ENCODE results near the gene C1orf167.
A peak's percentile ranks its signal among the peaks of the same experiment; 100 is the strongest.

C1orf167 gene

DNA sequence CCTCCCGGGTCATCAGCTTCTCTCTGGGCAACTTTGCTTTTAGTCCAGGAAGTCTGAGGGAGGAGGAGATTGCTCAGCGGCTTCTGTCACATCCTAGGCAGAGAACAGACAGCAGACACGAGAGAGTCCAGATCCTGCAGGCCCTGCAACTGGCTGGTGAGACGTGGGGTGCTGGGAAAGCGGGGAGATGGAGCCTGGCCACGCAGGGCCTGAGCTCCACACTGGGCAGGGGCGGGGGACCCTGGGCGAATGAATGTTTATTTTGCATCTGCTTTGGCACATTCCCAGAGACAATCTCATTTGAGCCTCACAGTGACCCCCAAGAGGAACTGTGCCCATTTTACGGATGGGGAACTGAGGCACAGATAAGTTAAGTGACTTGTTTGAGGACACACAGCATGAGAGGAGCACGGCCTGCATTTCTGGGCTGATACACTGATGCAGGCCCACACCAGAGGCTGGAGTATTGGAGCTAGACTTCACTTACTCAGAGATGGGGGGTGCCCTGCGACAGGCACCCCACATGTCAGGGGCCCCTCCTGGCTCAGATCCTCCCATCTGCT, 9.6 kb downstream of the C1orf167 start:
- peaks cover 12% of the 10 kb centered on the region for H3K4me1 ChIP-seq (ENCODE audit: control insufficient read depth, low read length)
- H3K4me2 ChIP-seq (ENCODE audit: low read length) = no peak overlapping the region
- no peaks in the 10 kb centered on the region for H3K27me3 ChIP-seq (ENCODE audit: control insufficient read depth, low read length)
- H3K36me3 ChIP-seq (ENCODE audit: control insufficient read depth, low read length) = no peaks in the 10 kb centered on the region
- no peaks in the 10 kb centered on the region for H4K20me1 ChIP-seq (ENCODE audit: control insufficient read depth, insufficient read depth, low read depth, low read length)
- H3F3A ChIP-seq (ENCODE audit: control insufficient read depth, insufficient read depth) = peaks cover 2% of the 10 kb centered on the region; the same call in 1 of the 2 replicates
- H3K79me2 ChIP-seq (ENCODE audit: control insufficient read depth, low read length) = no peaks in the 10 kb centered on the region
- TF ChIP-seq EZH2phosphoT487 (IDR thresholded peaks at IDR 0.05; ENCODE audit: borderline replicate concordance, low read length) (no peak), CTCF (IDR thresholded peaks at IDR 0.05; ENCODE audit: low read depth, low read length, poor library complexity, severe bottlenecking) (no peak)
- no peak overlapping the region for H3K27ac ChIP-seq (ENCODE audit: low read depth, low read length)
- H3K9me2 ChIP-seq (replicated peaks; ENCODE audit: control insufficient read depth, low read length) = no peaks in the 10 kb centered on the region
- H3K4me3 ChIP-seq (ENCODE audit: low read length) = no peak overlapping the region
- H3K9me3 ChIP-seq (ENCODE audit: control insufficient read depth, insufficient read depth, low read length) = no peaks in the 10 kb centered on the region

- Histone ChIP-seq H3K36me3 (ENCODE audit: control insufficient read depth, low read length) (no peaks in the 10 kb centered on the region), H3K9me2 (replicated peaks; ENCODE audit: control insufficient read depth, low read length) (no peaks in the 10 kb centered on the region), H3K27me3 (ENCODE audit: control insufficient read depth, low read length) (no peaks in the 10 kb centered on the region), H3K9me3 (ENCODE audit: control insufficient read depth, insufficient read depth, low read length) (no peaks in the 10 kb centered on the region), H3K4me1 (ENCODE audit: control insufficient read depth, low read length) (peaks cover 12% of the 10 kb centered on the region), H3K4me2 (ENCODE audit: low read length) (peak overlapping the region; percentile 32), H3K27ac (ENCODE audit: low read depth, low read length) (no peak overlapping the region), H3F3A (ENCODE audit: control insufficient read depth, insufficient read depth) (peaks cover 2% of the 10 kb centered on the region; the same call in 1 of the 2 replicates), H3K4me3 (ENCODE audit: low read length) (no peak overlapping the region), H4K20me1 (ENCODE audit: control insufficient read depth, insufficient read depth, low read depth, low read length) (no peaks in the 10 kb centered on the region), H3K79me2 (ENCODE audit: control insufficient read depth, low read length) (no peaks in the 10 kb centered on the region)
- no peak for TF ChIP-seq EZH2phosphoT487 (IDR thresholded peaks at IDR 0.05; ENCODE audit: borderline replicate concordance, low read length)
- no peak for TF ChIP-seq CTCF (IDR thresholded peaks at IDR 0.05; ENCODE audit: low read depth, low read length, poor library complexity, severe bottlenecking)
Measured at GRCh38 chr1:11772458-11772857, 10.5 kb downstream of the C1orf167 start.

- Histone ChIP-seq H3K79me2 (ENCODE audit: control insufficient read depth, low read length) (no peaks in the 10 kb centered on the region), H4K20me1 (ENCODE audit: control insufficient read depth, insufficient read depth, low read depth, low read length) (no peaks in the 10 kb centered on the region), H3K27ac (ENCODE audit: low read depth, low read length) (no peak overlapping the region), H3K27me3 (ENCODE audit: control insufficient read depth, low read length) (no peaks in the 10 kb centered on the region), H3K4me1 (ENCODE audit: control insufficient read depth, low read length) (peaks cover 12% of the 10 kb centered on the region), H3K36me3 (ENCODE audit: control insufficient read depth, low read length) (no peaks in the 10 kb centered on the region), H3K4me2 (ENCODE audit: low read length) (no peak overlapping the region), H3K4me3 (ENCODE audit: low read length) (no peak overlapping the region), H3K9me2 (replicated peaks; ENCODE audit: control insufficient read depth, low read length) (no peaks in the 10 kb centered on the region), H3F3A (ENCODE audit: control insufficient read depth, insufficient read depth) (peaks cover 2% of the 10 kb centered on the region; the same call in 1 of the 2 replicates), H3K9me3 (ENCODE audit: control insufficient read depth, insufficient read depth, low read length) (no peaks in the 10 kb centered on the region)
- TF ChIP-seq CTCF (IDR thresholded peaks at IDR 0.05; ENCODE audit: low read depth, low read length, poor library complexity, severe bottlenecking) = no peak
- TF ChIP-seq EZH2phosphoT487 (IDR thresholded peaks at IDR 0.05; ENCODE audit: borderline replicate concordance, low read length) = no peak
Measured at GRCh38 chr1:11774753-11775152, 12.8 kb downstream of the C1orf167 start.

Measured in DOHH2 (cell line).